Measurements from ENCODE around the gene SLC25A24. TPM values are rescaled to one million over a fixed set of nuclear protein-coding genes. Genes with fewer than 3 reads are reported as not detected.
"Not testable (repeated sequence)": the region's sequence is repeated elsewhere in the genome, so short reads cannot be mapped to it uniquely, and the experiment has no call there.

SLC25A24 gene
- total and polyA plus RNA-seq, 7 experiments from 2014 or later = 7.1 to 27.2 (median 10.2) TPM

GRCh38 chr1:108190001-108190634 lies 10.0 kb downstream of the SLC25A24 start:
- CTCF ChIA-PET = interaction anchor here (1.0 kb wide), 1 partner anchor 18 kb away, joined by 3 read pairs; no protein-coding TSS in a partner anchor
- H3K27me3 ChIP-seq (ENCODE audit: control insufficient read depth in 2 of 2, insufficient read depth in 2 of 2, low read length in 2 of 2) = no peaks in the 10 kb centered on the region
- peaks cover 9 to 64% (median 47%) of the 10 kb centered on the region in 5 donors for H3K36me3 Mint-ChIP-seq
- H3K9me3 ChIP-seq (ENCODE audit: control insufficient read depth in 2 of 3, low read length in 3 of 3) = no peaks in the 10 kb centered on the region
- peaks cover 0 to 5% (median 0%) of the 10 kb centered on the region in 3 experiments for H3K36me3 ChIP-seq (ENCODE audit: control insufficient read depth in 2 of 3, insufficient read depth in 3 of 3, low read length in 3 of 3)
- H3K4me1 Mint-ChIP-seq = peaks cover 0 to 15% (median 2%) of the 10 kb centered on the region in 7 donors
- ATAC-seq (no peak), DNase-seq (no peak)
- H3K4me1 ChIP-seq (ENCODE audit: control insufficient read depth in 2 of 2, insufficient read depth in 2 of 2, low read length in 2 of 2) = no peaks in the 10 kb centered on the region
- H3K4me3 Mint-ChIP-seq = no peak overlapping the region
- H3K27me3 Mint-ChIP-seq = no peaks in the 10 kb centered on the region
- H3K9me3 Mint-ChIP-seq = peaks cover 3 to 54% (median 15%) of the 10 kb centered on the region in 11 donors
- no peak overlapping the region for H3K27ac ChIP-seq (ENCODE audit: low read depth, low read length)
- POLR2A ChIA-PET = no interaction called here
- H3K27ac Mint-ChIP-seq = no peak overlapping the region
- intact Hi-C loops (cut with micrococcal nuclease) = no loop called here
- H3K4me3 ChIP-seq (ENCODE audit: low read length) = no peak overlapping the region

DNA sequence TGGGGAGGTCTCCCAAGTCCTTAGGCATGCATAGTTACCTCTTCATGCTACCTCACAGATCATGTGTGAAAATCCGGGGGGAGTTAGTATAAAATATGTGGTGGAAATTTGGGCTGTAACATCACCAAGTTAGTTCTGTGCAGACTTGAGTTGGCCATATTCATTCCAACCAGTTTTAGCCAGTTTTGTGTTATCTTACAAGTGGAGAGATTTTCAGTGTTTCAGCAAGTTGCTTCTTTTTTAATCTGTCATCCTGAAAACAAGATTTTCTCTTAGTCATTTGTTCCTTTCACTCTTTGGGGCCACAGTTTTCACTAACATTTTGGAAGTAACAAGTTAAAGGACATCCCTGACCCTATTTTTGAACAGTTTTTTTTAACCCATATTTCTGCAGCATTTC lies 11.3 kb downstream of the SLC25A24 start:
- H3K27me3 ChIP-seq (ENCODE audit: control insufficient read depth in 2 of 2, insufficient read depth in 2 of 2, low read length in 2 of 2) = no peaks in the 10 kb centered on the region
- peaks cover 0 to 10% (median 0%) of the 10 kb centered on the region in 7 donors for H3K4me1 Mint-ChIP-seq
- intact Hi-C loops (cut with micrococcal nuclease) = no loop called here
- H3K27ac ChIP-seq (ENCODE audit: low read depth, low read length) = no peak overlapping the region
- no peak for ATAC-seq
- H3K36me3 Mint-ChIP-seq = peaks cover 0 to 62% (median 50%) of the 10 kb centered on the region in 5 donors
- H3K9me3 ChIP-seq (ENCODE audit: control insufficient read depth in 2 of 3, low read length in 3 of 3) = peaks cover 0 to 5% (median 0%) of the 10 kb centered on the region in 3 experiments
- H3K9me3 Mint-ChIP-seq = peaks cover 0 to 50% (median 12%) of the 10 kb centered on the region in 11 donors
- H3K36me3 ChIP-seq (ENCODE audit: control insufficient read depth in 2 of 3, insufficient read depth in 3 of 3, low read length in 3 of 3) = peaks cover 0 to 11% (median 0%) of the 10 kb centered on the region in 3 experiments
- H3K27ac Mint-ChIP-seq = no peak overlapping the region
- POLR2A ChIA-PET = interaction anchor here (0.9 kb wide), 1 partner anchor 11 kb away, joined by 3 read pairs; the partner anchor contains the start of gene SLC25A24
- H3K4me3 Mint-ChIP-seq = no peak overlapping the region
- no peak overlapping the region for H3K4me3 ChIP-seq (ENCODE audit: low read length)
- H3K27me3 Mint-ChIP-seq = no peaks in the 10 kb centered on the region
- CTCF ChIA-PET = no interaction called here
- DNase-seq = no peak
- no peaks in the 10 kb centered on the region for H3K4me1 ChIP-seq (ENCODE audit: control insufficient read depth in 2 of 2, insufficient read depth in 2 of 2, low read length in 2 of 2)

- ChIA-PET POLR2A (no interaction called here), CTCF (no interaction called here)
- no peak for DNase-seq
- Mint-ChIP-seq H3K27me3 (no peaks in the 10 kb centered on the region), H3K4me1 (peaks cover 0 to 6% (median 2%) of the 10 kb centered on the region in 7 donors), H3K4me3 (no peak overlapping the region), H3K36me3 (peaks cover 6 to 63% (median 54%) of the 10 kb centered on the region in 5 donors), H3K27ac (no peak overlapping the region), H3K9me3 (peaks cover 0 to 9% (median 4%) of the 10 kb centered on the region in 11 donors)
- Histone ChIP-seq H3K9me3 (ENCODE audit: control insufficient read depth in 2 of 3, low read length in 3 of 3) (peaks cover 0 to 5% (median 0%) of the 10 kb centered on the region in 3 experiments), H3K4me1 (ENCODE audit: control insufficient read depth in 2 of 2, insufficient read depth in 2 of 2, low read length in 2 of 2) (no peaks in the 10 kb centered on the region), H3K36me3 (ENCODE audit: control insufficient read depth in 2 of 3, insufficient read depth in 3 of 3, low read length in 3 of 3) (peaks cover 0 to 6% (median 0%) of the 10 kb centered on the region in 3 experiments), H3K4me3 (ENCODE audit: low read length) (no peak overlapping the region), H3K27me3 (ENCODE audit: control insufficient read depth in 2 of 2, insufficient read depth in 2 of 2, low read length in 2 of 2) (no peaks in the 10 kb centered on the region), H3K27ac (ENCODE audit: low read depth, low read length) (no peak overlapping the region)
- no peak for ATAC-seq
- intact Hi-C loops (cut with micrococcal nuclease) = no loop called here
These were observed 17.0 kb downstream of the SLC25A24 start for GRCh38 chr1:108182959-108183700.

- Histone ChIP-seq H3K36me3 (ENCODE audit: control insufficient read depth in 2 of 3, insufficient read depth in 3 of 3, low read length in 3 of 3) (peaks cover 0 to 4% (median 0%) of the 10 kb centered on the region in 3 experiments), H3K9me3 (ENCODE audit: control insufficient read depth in 2 of 3, low read length in 3 of 3) (peaks cover 0 to 11% (median 2%) of the 10 kb centered on the region in 3 experiments), H3K27ac (ENCODE audit: low read depth, low read length) (no peak overlapping the region), H3K27me3 (ENCODE audit: control insufficient read depth in 2 of 2, insufficient read depth in 2 of 2, low read length in 2 of 2) (no peaks in the 10 kb centered on the region), H3K4me3 (ENCODE audit: low read length) (no peak overlapping the region), H3K4me1 (ENCODE audit: control insufficient read depth in 2 of 2, insufficient read depth in 2 of 2, low read length in 2 of 2) (peaks cover 0 to 3% of the 10 kb centered on the region in 2 donors)
- intact Hi-C loops (cut with micrococcal nuclease) = no loop called here
- POLR2A ChIA-PET = no interaction called here
- no peak for DNase-seq
- CTCF ChIA-PET = no interaction called here
- Mint-ChIP-seq H3K27me3 (no peaks in the 10 kb centered on the region), H3K36me3 (peaks cover 16 to 84% (median 72%) of the 10 kb centered on the region in 5 donors), H3K4me1 (peaks cover 4 to 20% (median 17%) of the 10 kb centered on the region in 7 donors), H3K9me3 (peaks cover 0 to 19% (median 9%) of the 10 kb centered on the region in 11 donors), H3K27ac (no peak overlapping the region), H3K4me3 (no peak overlapping the region)
- no peak for ATAC-seq
These were observed 21.1 kb downstream of the SLC25A24 start for GRCh38 chr1:108179018-108179417.

DNA sequence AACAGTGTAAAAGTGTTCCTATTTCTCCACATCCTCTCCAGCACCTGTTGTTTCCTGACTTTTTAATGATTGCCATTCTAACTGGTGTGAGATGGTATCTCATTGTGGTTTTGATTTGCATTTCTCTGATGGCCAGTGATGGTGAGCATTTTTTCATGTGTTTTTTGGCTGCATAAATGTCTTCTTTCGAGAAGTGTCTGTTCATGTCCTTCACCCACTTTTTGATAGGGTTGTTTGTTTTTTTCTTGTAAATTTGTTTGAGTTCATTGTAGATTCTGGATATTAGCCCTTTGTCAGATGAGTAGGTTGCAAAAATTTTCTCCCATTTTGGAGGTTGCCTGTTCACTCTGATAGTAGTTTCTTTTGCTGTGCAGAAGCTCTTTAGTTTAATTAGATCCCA lies 37.7 kb downstream of the SLC25A24 start:
- H3K9me3 Mint-ChIP-seq; ATAC-seq; H3K4me3 Mint-ChIP-seq; POLR2A ChIA-PET; intact Hi-C loops (cut with micrococcal nuclease); H3K27ac ChIP-seq (ENCODE audit: low read depth, low read length); DNase-seq; CTCF ChIA-PET; H3K27ac Mint-ChIP-seq; H3K27me3 Mint-ChIP-seq; H3K9me3 ChIP-seq (ENCODE audit: control insufficient read depth in 2 of 3, low read length in 3 of 3); H3K36me3 ChIP-seq (ENCODE audit: control insufficient read depth in 2 of 3, insufficient read depth in 3 of 3, low read length in 3 of 3); H3K4me1 Mint-ChIP-seq; H3K4me3 ChIP-seq (ENCODE audit: low read length); H3K4me1 ChIP-seq (ENCODE audit: control insufficient read depth in 2 of 2, insufficient read depth in 2 of 2, low read length in 2 of 2); H3K27me3 ChIP-seq (ENCODE audit: control insufficient read depth in 2 of 2, insufficient read depth in 2 of 2, low read length in 2 of 2): not testable (repeated sequence)
- peaks cover 0 to 18% (median 16%) of the 10 kb centered on the region in 5 donors for H3K36me3 Mint-ChIP-seq

GRCh38 chr1:108159951-108160350 lies 40.2 kb downstream of the SLC25A24 start:
- H3K36me3 ChIP-seq (ENCODE audit: control insufficient read depth in 2 of 3, insufficient read depth in 3 of 3, low read length in 3 of 3); H3K4me3 ChIP-seq (ENCODE audit: low read length); CTCF ChIA-PET; DNase-seq; H3K9me3 ChIP-seq (ENCODE audit: control insufficient read depth in 2 of 3, low read length in 3 of 3); H3K9me3 Mint-ChIP-seq; H3K27ac Mint-ChIP-seq; H3K4me1 ChIP-seq (ENCODE audit: control insufficient read depth in 2 of 2, insufficient read depth in 2 of 2, low read length in 2 of 2); intact Hi-C loops (cut with micrococcal nuclease); H3K27me3 ChIP-seq (ENCODE audit: control insufficient read depth in 2 of 2, insufficient read depth in 2 of 2, low read length in 2 of 2); ATAC-seq; H3K4me3 Mint-ChIP-seq; H3K27me3 Mint-ChIP-seq; POLR2A ChIA-PET; H3K27ac ChIP-seq (ENCODE audit: low read depth, low read length); H3K4me1 Mint-ChIP-seq: not testable (repeated sequence)
- H3K36me3 Mint-ChIP-seq = peaks cover 0 to 31% (median 16%) of the 10 kb centered on the region in 5 donors

All from naive thymus-derived CD4-positive, alpha-beta T cell (primary cell).